Trophoblast cell (in vitro differentiated cells and primary cell): ENCODE results near the gene PGA3.
"Not testable (repeated sequence)": the region's sequence is repeated elsewhere in the genome, so short reads cannot be mapped to it uniquely, and the experiment has no call there.

ENCODE experiments used
- DNase-seq, 2 donors: peaks; one replicate each; pipeline ENCODE4 v3.0.0-alpha.2; 2016
- H2AFZ ChIP-seq: 2 replicates; pipeline ENCODE4 v1.6.1; 2013; ENCODE audit warnings: low read length, moderate library complexity, mild to moderate bottlenecking; ENCODE audit not compliant: insufficient read depth, poor library complexity
- H2AK5ac ChIP-seq: 2 replicates; pipeline ENCODE4 v1.6.1; 2013; ENCODE audit warnings: mild to moderate bottlenecking, low read length
- H2BK120ac ChIP-seq: 2 replicates; pipeline ENCODE4 v1.6.1; 2013; ENCODE audit warnings: low read length, mild to moderate bottlenecking, moderate library complexity; ENCODE audit not compliant: insufficient read depth, poor library complexity
- H2BK12ac ChIP-seq: 2 replicates; pipeline ENCODE4 v1.6.1; 2013; ENCODE audit warnings: mild to moderate bottlenecking, low read length, moderate library complexity
- H2BK5ac ChIP-seq: 2 replicates; pipeline ENCODE4 v1.6.1; 2013; ENCODE audit warnings: low read length, low read depth, moderate library complexity, mild to moderate bottlenecking; ENCODE audit not compliant: poor library complexity
- H3K14ac ChIP-seq: 2 replicates; pipeline ENCODE4 v1.6.1; 2013; ENCODE audit warnings: mild to moderate bottlenecking, low read length
- H3K18ac ChIP-seq: 2 replicates; pipeline ENCODE4 v1.6.1; 2013; ENCODE audit warnings: mild to moderate bottlenecking, low read length
- H3K23ac ChIP-seq: 2 replicates; pipeline ENCODE4 v1.6.1; 2013; ENCODE audit warnings: low read length
- H3K27ac ChIP-seq: 2 replicates; pipeline ENCODE4 v1.5.1; 2013; ENCODE audit warnings: low read depth, mild to moderate bottlenecking, inconsistent platforms, low read length, moderate library complexity
- H3K27me3 ChIP-seq: 2 replicates; pipeline ENCODE4 v1.6.1; 2013; ENCODE audit warnings: inconsistent platforms, mild to moderate bottlenecking, low read length, moderate library complexity; ENCODE audit not compliant: insufficient read depth
- H3K36me3 ChIP-seq, 2 experiments: 1 replicate in 1 of 2; 2 replicates in 1 of 2; pipeline ENCODE4 v1.6.1; 2013; ENCODE audit warnings: low read length in 2 of 2, mild to moderate bottlenecking in 2 of 2, moderate library complexity in 1 of 2; ENCODE audit not compliant: insufficient read depth in 2 of 2, control insufficient read depth in 1 of 2
- H3K4ac ChIP-seq: 2 replicates; pipeline ENCODE4 v1.6.1; 2013; ENCODE audit warnings: low read depth, mild to moderate bottlenecking, low read length, moderate library complexity
- H3K4me1 ChIP-seq, 2 experiments: 1 replicate in 1 of 2; 2 replicates in 1 of 2; pipeline ENCODE4 v1.6.1; 2013; ENCODE audit warnings: low read length in 2 of 2, mild to moderate bottlenecking in 2 of 2, moderate library complexity in 1 of 2; ENCODE audit not compliant: insufficient read depth in 2 of 2, control insufficient read depth in 1 of 2
- H3K4me2 ChIP-seq: 2 replicates; pipeline ENCODE4 v1.6.1; 2013; ENCODE audit warnings: inconsistent platforms, mild to moderate bottlenecking, low read length, moderate library complexity
- H3K4me3 ChIP-seq: 2 replicates; pipeline ENCODE4 v1.5.1; 2013; ENCODE audit warnings: mild to moderate bottlenecking, low read depth, low read length, inconsistent platforms
- H3K79me1 ChIP-seq: one replicate; pipeline ENCODE4 v1.6.1; 2013; ENCODE audit warnings: low read length
- H3K79me2 ChIP-seq: 2 replicates; pipeline ENCODE4 v1.6.1; 2013; ENCODE audit warnings: low read length, mild to moderate bottlenecking; ENCODE audit not compliant: control insufficient read depth, insufficient read depth, poor library complexity
- H3K9ac ChIP-seq: 2 replicates; pipeline ENCODE4 v1.6.1; 2013; ENCODE audit warnings: mild to moderate bottlenecking, low read length
- H3K9me3 ChIP-seq: 2 replicates; pipeline ENCODE4 v1.6.1; 2013; ENCODE audit warnings: low read depth, mild to moderate bottlenecking, control low read depth, inconsistent platforms, low read length; ENCODE audit not compliant: insufficient read depth
- H4K12ac ChIP-seq: 2 replicates; pipeline ENCODE4 v1.6.1; 2013; ENCODE audit warnings: low read depth, mild to moderate bottlenecking, low read length, moderate library complexity
- H4K8ac ChIP-seq: 2 replicates; pipeline ENCODE4 v1.6.1; 2013; ENCODE audit warnings: low read depth, mild to moderate bottlenecking, low read length, moderate library complexity
- H4K91ac ChIP-seq: one replicate; pipeline ENCODE4 v1.6.1; 2013; ENCODE audit warnings: low read depth, mild to moderate bottlenecking, low read length, moderate library complexity
- WGBS: extraction: QIAGEN DNeasy Blood & Tissue Kit; methylation state at CpG from one replicate; pipeline ENCODE4 v1.1.7; 2013; ENCODE audit warnings: missing lambda C conversion rate; ENCODE audit not compliant: insufficient read length, insufficient coverage; ENCODE audit errors: extremely low coverage; 5-methylcytosine and 5-hydroxymethylcytosine counted together

The PGA3 gene

GRCh38 chr11:61198361-61198760 is 5.0 kb upstream of the PGA3 start:
- no peak overlapping the region for H3K4me3 ChIP-seq
- H2AFZ ChIP-seq, result no peak overlapping the region
- no peak overlapping the region for H4K91ac ChIP-seq
- no peak overlapping the region for H2BK120ac ChIP-seq
- no peak overlapping the region for H3K18ac ChIP-seq
- WGBS, result no CpG with 5 or more reads among the region's 6 CpGs
- H3K9ac ChIP-seq, result no peak overlapping the region
- H3K27me3 ChIP-seq, result no peaks in the 10 kb centered on the region
- no peak overlapping the region for H4K8ac ChIP-seq
- DNase-seq, result no peak
- H3K4ac ChIP-seq, result no peak overlapping the region
- H3K4me1 ChIP-seq, result no peaks in the 10 kb centered on the region
- H3K9me3 ChIP-seq, result peaks cover 2% of the 10 kb centered on the region
- no peaks in the 10 kb centered on the region for H3K79me2 ChIP-seq
- H3K79me1 ChIP-seq, result no peaks in the 10 kb centered on the region
- H3K23ac ChIP-seq, result no peak overlapping the region
- H3K4me2 ChIP-seq, result no peak overlapping the region
- H2BK5ac ChIP-seq, result no peak overlapping the region
- H3K27ac ChIP-seq, result no peak overlapping the region
- no peaks in the 10 kb centered on the region for H3K36me3 ChIP-seq
- no peak overlapping the region for H3K14ac ChIP-seq
- no peak overlapping the region for H2AK5ac ChIP-seq
- H4K12ac ChIP-seq, result no peak overlapping the region
- no peak overlapping the region for H2BK12ac ChIP-seq

- H3K4me2 ChIP-seq, result no peak overlapping the region
- H3K9ac ChIP-seq, result no peak overlapping the region
- no peak overlapping the region for H4K12ac ChIP-seq
- H2BK5ac ChIP-seq, result no peak overlapping the region
- no CpG with 5 or more reads among the region's 4 CpGs for WGBS
- no peak overlapping the region for H4K8ac ChIP-seq
- H3K4me3 ChIP-seq, result no peak overlapping the region
- no peak overlapping the region for H4K91ac ChIP-seq
- H3K4me1 ChIP-seq, result no peaks in the 10 kb centered on the region
- H2BK120ac ChIP-seq, result no peak overlapping the region
- no peak overlapping the region for H2AK5ac ChIP-seq
- H3K36me3 ChIP-seq, result no peaks in the 10 kb centered on the region
- H3K79me2 ChIP-seq, result no peaks in the 10 kb centered on the region
- no peak overlapping the region for H3K23ac ChIP-seq
- no peak overlapping the region for H3K4ac ChIP-seq
- no peaks in the 10 kb centered on the region for H3K79me1 ChIP-seq
- DNase-seq, result no peak
- H3K18ac ChIP-seq, result no peak overlapping the region
- no peak overlapping the region for H2AFZ ChIP-seq
- no peak overlapping the region for H2BK12ac ChIP-seq
- no peaks in the 10 kb centered on the region for H3K27me3 ChIP-seq
- H3K14ac ChIP-seq, result no peak overlapping the region
- no peak overlapping the region for H3K27ac ChIP-seq
- H3K9me3 ChIP-seq, result peaks cover 2% of the 10 kb centered on the region
Measured at GRCh38 chr11:61198948-61199523, 4.3 kb upstream of the PGA3 start.

- Histone ChIP-seq H4K12ac (no peak overlapping the region), H2BK12ac (no peak overlapping the region), H2AFZ (no peak overlapping the region), H3K9me3 (peaks cover 2% of the 10 kb centered on the region), H3K36me3 (no peaks in the 10 kb centered on the region), H3K27ac (no peak overlapping the region), H3K4ac (no peak overlapping the region), H4K8ac (no peak overlapping the region), H3K23ac (no peak overlapping the region), H3K18ac (no peak overlapping the region), H3K14ac (no peak overlapping the region), H3K4me2 (no peak overlapping the region), H2BK120ac (no peak overlapping the region), H3K4me1 (no peaks in the 10 kb centered on the region), H3K9ac (no peak overlapping the region), H2BK5ac (no peak overlapping the region), H2AK5ac (no peak overlapping the region), H3K79me2 (no peaks in the 10 kb centered on the region), H4K91ac (no peak overlapping the region), H3K79me1 (no peaks in the 10 kb centered on the region), H3K27me3 (no peaks in the 10 kb centered on the region), H3K4me3 (no peak overlapping the region)
- no peak for DNase-seq
- no CpG with 5 or more reads among the region's 14 CpGs for WGBS
Measured at GRCh38 chr11:61201476-61201875, 1.8 kb upstream of the PGA3 start.

- not testable (repeated sequence) for H3K4me3 ChIP-seq, H4K91ac ChIP-seq, H3K4me1 ChIP-seq, H3K9ac ChIP-seq, H4K8ac ChIP-seq, H3K27me3 ChIP-seq, H3K79me2 ChIP-seq, H2BK12ac ChIP-seq, H3K14ac ChIP-seq, H2BK5ac ChIP-seq, H3K36me3 ChIP-seq, H3K9me3 ChIP-seq, H3K27ac ChIP-seq, H3K79me1 ChIP-seq, H4K12ac ChIP-seq, H3K18ac ChIP-seq, H2BK120ac ChIP-seq, H3K23ac ChIP-seq, DNase-seq, H3K4ac ChIP-seq, H3K4me2 ChIP-seq, H2AFZ ChIP-seq, H2AK5ac ChIP-seq
- no CpG with 5 or more reads among the region's 5 CpGs for WGBS
Measured at GRCh38 chr11:61203873-61204272, 558 bp downstream of the PGA3 start.
